RWPE1 (cell line): ENCODE data around the gene RBPJ.

ENCODE experiments used
- CTCF ChIA-PET: fragments of 350-600 bp; sonication (Branson Sonifier 250); formaldehyde crosslinking; extraction: SDS; loops from one replicate; lab custom pipeline; 2021; lab: Yijun Ruan, JAX
- POLR2A ChIA-PET: fragments of 400-600 bp; formaldehyde crosslinking; extraction: SDS; loops from one replicate; lab custom pipeline; 2020; ENCODE audit warnings: antibody characterized with exemption; ENCODE audit not compliant: low non-redundant PET; lab: Yijun Ruan, JAX
- DNase-seq: peaks from one replicate; pipeline ENCODE4 v3.0.0; 2012; ENCODE audit warnings: low spot score
- H3K27ac ChIP-seq: fragments of 450-650 bp; 2 replicates; pipeline ENCODE4 v1.5.1; 2017
- CTCF ChIP-seq: fragments of 450-650 bp; conservative IDR thresholded peaks from 2 replicates; pipeline ENCODE4 v1.5.1; 2017; ENCODE audit warnings: low read depth, mild to moderate bottlenecking

RBPJ gene

GRCh38 chr4:26299254-26299882 is 21.4 kb upstream of the RBPJ start:
- no peak for TF ChIP-seq CTCF

GRCh38 chr4:26300314-26301307 is 20.2 kb upstream of the RBPJ start:
- POLR2A ChIA-PET = no interaction called here
- no peak for TF ChIP-seq CTCF
- H3K27ac ChIP-seq = no peak overlapping the region
- CTCF ChIA-PET = interaction anchor here (0.6 kb wide), 1 partner anchor 239 kb away, joined by 3 read pairs; no protein-coding TSS in a partner anchor
- DNase-seq = no peak

More at GRCh38 chr4:26299254-26299882, 21.4 kb upstream of the RBPJ start:
- DNase-seq = no peak
- CTCF ChIA-PET = interaction anchor here (0.6 to 0.7 kb wide), 3 partner anchors 13 to 425 kb away, joined by 3 to 4 read pairs (median 4); no protein-coding TSS in a partner anchor
- POLR2A ChIA-PET = no interaction called here
- H3K27ac ChIP-seq = no peak overlapping the region

GRCh38 chr4:26302031-26302899 is 18.5 kb upstream of the RBPJ start:
- H3K27ac ChIP-seq = no peak overlapping the region
- TF ChIP-seq CTCF = no peak
- ChIA-PET POLR2A (interaction anchor here (0.5 kb wide), 1 partner anchor 17 kb away, joined by 13 read pairs; no protein-coding TSS in a partner anchor), CTCF (no interaction called here)
- DNase-seq = no peak

- no peak for TF ChIP-seq CTCF
- ChIA-PET POLR2A (interaction anchor here (0.5 kb wide), 1 partner anchor 16 kb away, joined by 13 read pairs; no protein-coding TSS in a partner anchor), CTCF (interaction anchor here (0.6 kb wide), 1 partner anchor 14 kb away, joined by 4 read pairs; no protein-coding TSS in a partner anchor)
- DNase-seq = no peak
- H3K27ac ChIP-seq = no peak overlapping the region
These were observed 17.8 kb upstream of the RBPJ start for GRCh38 chr4:26303008-26303407.

- POLR2A ChIA-PET = no interaction called here
- no peak overlapping the region for H3K27ac ChIP-seq
- no peak for DNase-seq
- TF ChIP-seq CTCF = no peak
- CTCF ChIA-PET = interaction anchor here (0.7 kb wide), 1 partner anchor 1745 kb away, joined by 3 read pairs; no protein-coding TSS in a partner anchor
These were observed 13.6 kb upstream of the RBPJ start for GRCh38 chr4:26307037-26307800.
